Chondrocyte (in vitro differentiated cells): Measurements from ENCODE around the gene KCNH2. TPM values are rescaled to one million over a fixed set of nuclear protein-coding genes. Genes with fewer than 3 reads are reported as not detected.

ENCODE experiments used
- DNase-seq: peaks from one replicate; pipeline ENCODE4 v3.0.0; 2021; ENCODE audit warnings: mixed read lengths, low spot score
- H3K27ac Mint-ChIP-seq: one replicate; pipeline ENCODE4 v1.8.0; 2021; ENCODE audit warnings: mild to moderate bottlenecking, moderate library complexity, mixed read lengths; ENCODE audit not compliant: unreplicated experiment
- H3K27me3 Mint-ChIP-seq: 2 replicates; pipeline ENCODE4 v1.8.0; 2021; ENCODE audit warnings: low read depth, mixed read lengths
- H3K36me3 Mint-ChIP-seq: 2 replicates; pipeline ENCODE4 v1.8.0; 2021; ENCODE audit warnings: low read depth, mixed read lengths
- H3K4me1 Mint-ChIP-seq: 2 replicates; pipeline ENCODE4 v1.8.0; 2021; ENCODE audit warnings: low read depth, mild to moderate bottlenecking, mixed read lengths
- H3K4me3 Mint-ChIP-seq: one replicate; pipeline ENCODE4 v1.8.0; 2021; ENCODE audit warnings: mild to moderate bottlenecking, moderate library complexity, mixed read lengths; ENCODE audit not compliant: unreplicated experiment
- H3K9me3 Mint-ChIP-seq: 2 replicates; pipeline ENCODE4 v1.8.0; 2021; ENCODE audit warnings: low read depth, mixed read lengths
- total RNA-seq: library from RNA; stranded (reverse); gene quantifications from 3 replicates; pipeline ENCODE4 v1.2.1, GENCODE V29; 2021
- TF ChIP-seq, protein P1 (sequence below): fragments of 200-600 bp; sonication (generic); IDR thresholded peaks from 2 replicates; pipeline ENCODE4 v1.5.0; 2021; ENCODE audit warnings: antibody characterized with exemption, mild to moderate bottlenecking, moderate library complexity

Gene KCNH2
- total RNA-seq, 1 donor from 2014 or later, result 0.30 TPM

DNA sequence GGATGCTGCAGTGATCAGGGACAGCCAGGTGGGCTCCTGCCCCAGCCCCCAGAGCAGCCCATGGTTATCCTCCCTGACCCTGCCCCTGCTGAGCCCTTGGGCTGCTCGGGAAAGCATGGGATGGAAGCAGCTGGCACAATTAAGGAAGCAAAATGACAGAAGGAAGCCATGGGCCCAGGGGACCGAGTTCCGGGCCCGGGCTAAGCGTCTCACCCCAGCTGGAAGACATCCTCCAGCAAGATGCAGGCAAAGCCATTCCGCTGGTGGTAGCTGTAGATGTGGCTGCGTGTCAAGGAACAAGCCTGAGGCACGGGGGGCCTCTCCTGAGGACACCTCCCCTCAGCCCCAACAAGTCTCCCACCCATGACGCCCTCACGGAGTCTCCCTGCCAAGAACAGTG, 45.1 kb upstream of the KCNH2 start:
- Mint-ChIP-seq H3K27ac (no peak overlapping the region), H3K4me3 (no peak overlapping the region), H3K9me3 (no peaks in the 10 kb centered on the region), H3K4me1 (peaks cover 20% of the 10 kb centered on the region), H3K27me3 (peaks cover 14% of the 10 kb centered on the region), H3K36me3 (no peaks in the 10 kb centered on the region)
- TF ChIP-seq, protein P1, sequence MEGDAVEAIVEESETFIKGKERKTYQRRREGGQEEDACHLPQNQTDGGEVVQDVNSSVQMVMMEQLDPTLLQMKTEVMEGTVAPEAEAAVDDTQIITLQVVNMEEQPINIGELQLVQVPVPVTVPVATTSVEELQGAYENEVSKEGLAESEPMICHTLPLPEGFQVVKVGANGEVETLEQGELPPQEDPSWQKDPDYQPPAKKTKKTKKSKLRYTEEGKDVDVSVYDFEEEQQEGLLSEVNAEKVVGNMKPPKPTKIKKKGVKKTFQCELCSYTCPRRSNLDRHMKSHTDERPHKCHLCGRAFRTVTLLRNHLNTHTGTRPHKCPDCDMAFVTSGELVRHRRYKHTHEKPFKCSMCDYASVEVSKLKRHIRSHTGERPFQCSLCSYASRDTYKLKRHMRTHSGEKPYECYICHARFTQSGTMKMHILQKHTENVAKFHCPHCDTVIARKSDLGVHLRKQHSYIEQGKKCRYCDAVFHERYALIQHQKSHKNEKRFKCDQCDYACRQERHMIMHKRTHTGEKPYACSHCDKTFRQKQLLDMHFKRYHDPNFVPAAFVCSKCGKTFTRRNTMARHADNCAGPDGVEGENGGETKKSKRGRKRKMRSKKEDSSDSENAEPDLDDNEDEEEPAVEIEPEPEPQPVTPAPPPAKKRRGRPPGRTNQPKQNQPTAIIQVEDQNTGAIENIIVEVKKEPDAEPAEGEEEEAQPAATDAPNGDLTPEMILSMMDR, result no peak
- no peak for DNase-seq

DNA sequence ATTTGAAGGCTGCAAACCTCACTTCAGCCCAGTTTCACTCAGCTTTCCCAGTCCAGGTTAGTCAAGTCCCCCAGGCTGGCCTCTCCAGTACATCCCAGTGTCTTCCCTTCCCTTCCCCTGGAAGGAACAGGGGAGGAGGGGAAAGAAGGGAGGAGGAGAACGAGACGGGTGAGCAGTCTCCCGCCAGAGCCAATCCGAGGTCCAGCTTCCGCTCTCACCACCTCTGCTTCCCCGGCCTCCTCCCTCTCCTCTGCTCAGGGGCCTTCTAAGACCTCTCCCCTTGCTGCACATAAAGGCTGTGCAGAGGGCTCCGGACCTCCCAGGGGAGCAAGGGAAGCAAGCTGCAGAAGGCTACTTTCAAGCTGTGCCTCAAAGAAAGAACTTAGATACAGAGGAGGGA, 42.1 kb upstream of the KCNH2 start:
- DNase-seq, result no peak
- Mint-ChIP-seq H3K27ac (no peak overlapping the region), H3K36me3 (no peaks in the 10 kb centered on the region), H3K4me1 (peaks cover 22% of the 10 kb centered on the region), H3K27me3 (peaks cover 21% of the 10 kb centered on the region), H3K4me3 (no peak overlapping the region), H3K9me3 (no peaks in the 10 kb centered on the region)
- TF ChIP-seq, protein P1, result no peak

DNA sequence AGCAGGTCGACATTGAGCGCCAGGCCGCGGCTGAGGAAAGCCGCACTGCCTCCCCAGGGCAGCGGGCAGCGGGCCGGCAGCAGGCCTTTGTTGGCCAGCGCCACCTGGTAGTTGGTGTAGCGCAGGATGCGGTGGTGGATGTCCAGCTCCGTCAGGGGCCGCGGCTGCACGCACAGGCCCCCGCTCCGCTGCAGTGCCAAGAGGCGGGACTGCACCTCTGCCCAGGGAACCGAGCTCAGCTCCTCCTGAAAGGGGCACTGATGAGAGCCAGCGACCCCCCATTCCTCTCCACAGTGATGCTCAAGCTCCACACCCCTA, 41.0 kb upstream of the KCNH2 start:
- H3K4me3 Mint-ChIP-seq, result no peak overlapping the region
- no peak overlapping the region for H3K27ac Mint-ChIP-seq
- H3K36me3 Mint-ChIP-seq, result no peaks in the 10 kb centered on the region
- no peaks in the 10 kb centered on the region for H3K9me3 Mint-ChIP-seq
- TF ChIP-seq, protein P1, result no peak
- no peak for DNase-seq
- H3K4me1 Mint-ChIP-seq, result peaks cover 22% of the 10 kb centered on the region
- H3K27me3 Mint-ChIP-seq, result peaks cover 22% of the 10 kb centered on the region

DNA sequence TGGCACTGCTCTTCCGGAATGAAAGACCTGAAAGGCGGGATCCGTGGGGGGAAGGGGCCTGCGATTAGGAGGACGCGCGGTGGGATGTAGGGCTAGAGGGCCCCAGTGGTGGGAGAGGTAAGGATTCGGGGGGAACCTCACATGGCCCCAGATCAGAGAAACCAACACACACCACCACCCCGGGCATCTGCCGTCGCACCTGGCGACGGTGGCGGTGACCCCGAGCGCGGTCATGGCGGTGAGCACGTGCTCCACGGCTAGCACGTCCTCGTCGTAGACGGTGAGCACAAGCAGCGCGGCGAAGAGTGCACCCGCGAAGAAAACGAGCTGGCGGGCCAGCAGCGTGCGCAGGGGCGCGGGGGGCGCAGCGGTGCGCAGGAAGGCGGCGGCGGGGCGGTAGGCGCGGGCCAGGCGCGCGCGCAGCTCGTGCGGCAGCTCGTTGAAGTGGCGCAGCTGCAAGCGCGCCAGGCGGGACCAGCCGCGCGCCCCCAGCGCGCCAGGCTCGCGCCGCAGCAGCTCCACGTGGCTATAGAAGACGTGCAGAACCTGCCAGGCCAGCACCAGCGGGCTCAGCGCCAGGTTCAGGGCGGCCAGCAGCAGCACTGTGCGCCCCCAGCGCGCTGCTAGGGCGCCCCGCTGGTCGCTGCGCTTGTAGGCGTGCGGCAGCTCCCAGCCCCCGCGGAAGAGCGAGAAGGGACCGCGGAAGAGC, 40.5 kb upstream of the KCNH2 start:
- DNase-seq, result no peak
- no peaks in the 10 kb centered on the region for H3K9me3 Mint-ChIP-seq
- no peak overlapping the region for H3K27ac Mint-ChIP-seq
- TF ChIP-seq, protein P1, result peak; percentile 67
- H3K27me3 Mint-ChIP-seq, result peaks cover 22% of the 10 kb centered on the region
- H3K36me3 Mint-ChIP-seq, result no peaks in the 10 kb centered on the region
- peaks cover 22% of the 10 kb centered on the region for H3K4me1 Mint-ChIP-seq
- peak overlapping the region; percentile 60 for H3K4me3 Mint-ChIP-seq

DNA sequence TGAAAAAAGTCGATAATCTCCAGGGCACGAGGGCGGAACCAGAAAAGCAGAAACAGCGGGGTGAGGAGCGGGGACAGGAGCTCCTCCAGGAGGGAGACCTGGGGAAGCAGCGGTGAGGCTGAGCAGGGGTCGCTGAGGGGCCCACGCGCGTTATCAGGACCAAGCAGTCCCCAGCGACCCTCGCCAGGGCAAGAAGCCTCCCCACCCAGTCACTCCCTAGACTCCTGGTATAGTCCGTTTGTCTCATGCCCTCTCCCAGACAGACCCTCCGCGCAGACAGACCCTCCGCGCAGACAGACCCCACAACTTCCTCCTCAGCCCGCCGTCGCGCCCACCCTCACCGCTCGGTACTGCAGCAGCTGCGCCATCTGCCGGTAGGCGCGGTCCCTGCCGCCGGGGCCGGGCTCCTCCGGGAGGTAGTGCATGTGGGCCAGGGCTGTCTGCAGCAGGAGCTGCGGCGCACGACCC, 39.9 kb upstream of the KCNH2 start:
- peaks cover 22% of the 10 kb centered on the region for H3K4me1 Mint-ChIP-seq
- TF ChIP-seq, protein P1, result peak; percentile 99
- peak overlapping the region; percentile 60 for H3K4me3 Mint-ChIP-seq
- no peak for DNase-seq
- no peaks in the 10 kb centered on the region for H3K36me3 Mint-ChIP-seq
- H3K27ac Mint-ChIP-seq, result no peak overlapping the region
- H3K27me3 Mint-ChIP-seq, result peaks cover 22% of the 10 kb centered on the region
- H3K9me3 Mint-ChIP-seq, result no peaks in the 10 kb centered on the region
